Left renal pelvis (tissue), 4 donors: ENCODE measurements around the gene CSNK1E. TPM values are rescaled to one million over a fixed set of nuclear protein-coding genes. Genes with fewer than 3 reads are reported as not detected.

Experiments used
- DNase-seq, 4 donors: peaks; one replicate each; pipeline ENCODE4 v3.0.0-alpha.2; 2013; ENCODE audit warnings: low read depth in 4 of 4, low spot score in 3 of 4
- polyA plus RNA-seq, 4 donors: library from polyadenylated mRNA; unstranded; fragments of 120-200 nt; gene quantifications; one replicate each; pipeline ENCODE4 v1.2.1, GENCODE V29; 2013; ENCODE audit not compliant: insufficient read length in 4 of 4

The CSNK1E gene
- polyA plus RNA-seq, 4 donors = 111 to 194 (median 133) TPM

GRCh38 chr22:38286915-38287669 is 30.1 kb downstream of the CSNK1E start:
- DNase-seq = no peak

GRCh38 chr22:38285018-38285417 is 32.2 kb downstream of the CSNK1E start:
- DNase-seq = no peak

- DNase-seq = no peak
These were observed 33.2 kb downstream of the CSNK1E start for GRCh38 chr22:38284042-38284402.

- DNase-seq = no peak
These were observed 34.8 kb downstream of the CSNK1E start for GRCh38 chr22:38282397-38282796.

GRCh38 chr22:38276166-38276565 is 41.1 kb downstream of the CSNK1E start:
- no peak for DNase-seq

GRCh38 chr22:38273135-38273826 is 44.0 kb downstream of the CSNK1E start:
- DNase-seq = no peak

GRCh38 chr22:38272373-38273134 is 44.7 kb downstream of the CSNK1E start, which contains the start of gene TMEM184B:
TMEM184B (minus strand) TSS chr22:38273010; CDS start chr22:38247961, 25,049 bp downstream.
- peak in 1 of 4 donors; percentile 68 for DNase-seq

- DNase-seq = no peak
These were observed 45.3 kb downstream of the CSNK1E start for GRCh38 chr22:38271927-38272372.

- DNase-seq = no peak
These were observed 46.1 kb downstream of the CSNK1E start for GRCh38 chr22:38271101-38271500.

- DNase-seq = no peak
These were observed 46.9 kb downstream of the CSNK1E start for GRCh38 chr22:38270091-38270992.

- no peak for DNase-seq
These were observed 47.8 kb downstream of the CSNK1E start for GRCh38 chr22:38269466-38269865.

- no peak for DNase-seq
These were observed 50.1 kb downstream of the CSNK1E start for GRCh38 chr22:38267086-38267485.

GRCh38 chr22:38266120-38266519 is 51.1 kb downstream of the CSNK1E start:
- DNase-seq = no peak

- DNase-seq = no peak
These were observed 52.9 kb downstream of the CSNK1E start for GRCh38 chr22:38264322-38264843.

GRCh38 chr22:38262051-38262795 is 55.0 kb downstream of the CSNK1E start:
- DNase-seq = no peak

GRCh38 chr22:38260761-38261681 is 56.2 kb downstream of the CSNK1E start:
- no peak for DNase-seq

- no peak for DNase-seq
These were observed 57.9 kb downstream of the CSNK1E start for GRCh38 chr22:38259370-38259769.

- no peak for DNase-seq
These were observed 58.3 kb downstream of the CSNK1E start for GRCh38 chr22:38258895-38259294.
